Measurements from ENCODE around the gene CFAP299. TPM values are rescaled to one million over a fixed set of nuclear protein-coding genes. Genes with fewer than 3 reads are reported as not detected.

The CFAP299 gene
- total and polyA plus RNA-seq, 10 donors: 0.11 TPM; not detected in 9

GRCh38 chr4:80874979-80875378, 539.4 kb downstream of the CFAP299 start:
- intact Hi-C loops (cut with DNase I; ENCODE audit: low total_unique reads): no loop called here
- no peak for DNase-seq
- WGBS, 5 donors: 93 to 99% (median 97%) methylated on average over 2 of the region's 2 CpGs
- TF ChIP-seq POLR2AphosphoS5 (IDR thresholded peaks at IDR 0.05) (no peak), POLR2A (IDR thresholded peaks at IDR 0.05) (no peak), CTCF (IDR thresholded peaks at IDR 0.05 in 8 of 11, conservative IDR thresholded peaks at IDR 0.05 in 3 of 11) (no peak)
- no peaks in the 10 kb centered on the region for H3K36me3 ChIP-seq
- no peak overlapping the region for H3K4me3 ChIP-seq
- peaks cover 0 to 17% (median 10%) of the 10 kb centered on the region in 6 donors for H3K4me1 ChIP-seq
- H3K9me3 ChIP-seq: no peaks in the 10 kb centered on the region
- no peak overlapping the region for H3K27ac ChIP-seq
- no peaks in the 10 kb centered on the region for H3K27me3 ChIP-seq (replicated peaks in 1 of 7)

- peak overlapping the region in 2 of 8 donors; percentile 7 to 29 for H3K27ac ChIP-seq
- H3K27me3 ChIP-seq (replicated peaks in 1 of 7): no peaks in the 10 kb centered on the region
- 63 to 83% (median 74%) methylated on average over 3 of the region's 3 CpGs for WGBS, 5 donors
- no peak overlapping the region for H3K4me3 ChIP-seq
- peaks cover 0 to 17% (median 10%) of the 10 kb centered on the region in 6 donors for H3K4me1 ChIP-seq
- intact Hi-C loops (cut with DNase I; ENCODE audit: low total_unique reads): no loop called here
- TF ChIP-seq CTCF (IDR thresholded peaks at IDR 0.05 in 8 of 11, conservative IDR thresholded peaks at IDR 0.05 in 3 of 11) (no peak), POLR2A (IDR thresholded peaks at IDR 0.05) (no peak), POLR2AphosphoS5 (IDR thresholded peaks at IDR 0.05) (no peak)
- no peaks in the 10 kb centered on the region for H3K9me3 ChIP-seq
- DNase-seq: no peak
- no peaks in the 10 kb centered on the region for H3K36me3 ChIP-seq
Observed at GRCh38 chr4:80875642-80876041, 540.1 kb downstream of the CFAP299 start.

- no peak for TF ChIP-seq POLR2A (IDR thresholded peaks at IDR 0.05)
- TF ChIP-seq POLR2AphosphoS5 (IDR thresholded peaks at IDR 0.05): no peak
- no peak for TF ChIP-seq CTCF (IDR thresholded peaks at IDR 0.05 in 8 of 11, conservative IDR thresholded peaks at IDR 0.05 in 3 of 11)
- Histone ChIP-seq H3K27me3 (replicated peaks in 1 of 7) (no peaks in the 10 kb centered on the region), H3K4me3 (no peak overlapping the region)
Observed at GRCh38 chr4:80876810-80877209, 541.3 kb downstream of the CFAP299 start.

GRCh38 chr4:80878218-80878617, 542.7 kb downstream of the CFAP299 start:
- no peak for DNase-seq
- TF ChIP-seq POLR2A (IDR thresholded peaks at IDR 0.05): no peak
- no peak for TF ChIP-seq CTCF (IDR thresholded peaks at IDR 0.05 in 8 of 11, conservative IDR thresholded peaks at IDR 0.05 in 3 of 11)
- no peak for TF ChIP-seq POLR2AphosphoS5 (IDR thresholded peaks at IDR 0.05)
- H3K4me3 ChIP-seq: no peak overlapping the region
- peaks cover 0 to 8% (median 0%) of the 10 kb centered on the region in 8 donors for H3K9me3 ChIP-seq
- peaks cover 0 to 17% (median 10%) of the 10 kb centered on the region in 6 donors for H3K4me1 ChIP-seq
- no peaks in the 10 kb centered on the region for H3K36me3 ChIP-seq
- intact Hi-C loops (cut with DNase I; ENCODE audit: low total_unique reads): no loop called here
- no peak overlapping the region for H3K27ac ChIP-seq
- 27 to 63% (median 44%) methylated on average over 1 of the region's 1 CpG for WGBS, 5 donors
- H3K27me3 ChIP-seq (replicated peaks in 1 of 7): no peaks in the 10 kb centered on the region

More at GRCh38 chr4:80876810-80877209, 541.3 kb downstream of the CFAP299 start:
- H3K27ac ChIP-seq: peak overlapping the region in 6 of 8 donors; percentile 7 to 64 (median 40)
- no peaks in the 10 kb centered on the region for H3K9me3 ChIP-seq
- no peak for DNase-seq
- peaks cover 0 to 17% (median 10%) of the 10 kb centered on the region in 6 donors for H3K4me1 ChIP-seq
- intact Hi-C loops (cut with DNase I; ENCODE audit: low total_unique reads): no loop called here
- no peaks in the 10 kb centered on the region for H3K36me3 ChIP-seq
